CD4-positive, alpha-beta T cell (primary cell): ENCODE results near the gene TMEM40. TPM values are rescaled to one million over a fixed set of nuclear protein-coding genes. Genes with fewer than 3 reads are reported as not detected.
"Not testable (repeated sequence)": the region's sequence is repeated elsewhere in the genome, so short reads cannot be mapped to it uniquely, and the experiment has no call there.

Experiments used
- ATAC-seq: fragments of 200-7000 bp; cut with Tn5 transposase; one replicate; pipeline ENCODE4 v1.10.0; 2022; ENCODE audit warnings: mild to moderate bottlenecking; ENCODE audit not compliant: poor library complexity
- CTCF ChIA-PET: fragments of 350-600 bp; sonication (Branson Sonifier 250); formaldehyde crosslinking; loops from one replicate; lab custom pipeline; 2021; ENCODE audit warnings: antibody characterized with exemption, inconsistent platforms; lab: Charles Lee
- POLR2A ChIA-PET: fragments of 350-600 bp; sonication (Branson Sonifier 250); formaldehyde crosslinking; loops from one replicate; lab custom pipeline; 2021; ENCODE audit warnings: antibody characterized with exemption, inconsistent platforms; lab: Charles Lee
- DNase-seq, 14 experiments: peaks; one replicate each; pipeline ENCODE4 v3.0.0-alpha.2; 2013 to 2020; ENCODE audit warnings: mixed read lengths in 2 of 14
- H3K27ac ChIP-seq, 2 donors: one replicate each; pipeline versions ENCODE4 v1.5.1 to v1.7.0; 2013; ENCODE audit warnings: low read length in 2 of 2, low read depth in 1 of 2, mild to moderate bottlenecking in 1 of 2
- H3K27me3 ChIP-seq, 2 experiments: 1 replicate in 1 of 2; 2 replicates in 1 of 2; pipeline versions ENCODE4 v1.6.1 to v1.7.0; 2013; ENCODE audit warnings: low read length in 2 of 2, control low read depth in 1 of 2, mild to moderate bottlenecking in 1 of 2, moderate library complexity in 1 of 2; ENCODE audit not compliant: insufficient read depth in 2 of 2, control insufficient read depth in 1 of 2
- H3K36me3 ChIP-seq: one replicate; pipeline ENCODE4 v1.6.1; 2013; ENCODE audit warnings: low read length, control low read depth; ENCODE audit not compliant: insufficient read depth
- H3K4me1 ChIP-seq: one replicate; pipeline ENCODE4 v1.6.1; 2013; ENCODE audit warnings: low read length, control low read depth; ENCODE audit not compliant: insufficient read depth
- H3K4me3 ChIP-seq: one replicate; pipeline ENCODE4 v1.5.1; 2013; ENCODE audit warnings: mild to moderate bottlenecking, low read length, moderate library complexity
- H3K9me3 ChIP-seq, 2 experiments: 1 replicate in 1 of 2; 2 replicates in 1 of 2; pipeline versions ENCODE4 v1.6.1 to v1.7.0; 2013; ENCODE audit warnings: low read length in 2 of 2, mild to moderate bottlenecking in 2 of 2, control low read depth in 1 of 2, moderate library complexity in 1 of 2; ENCODE audit not compliant: control insufficient read depth in 1 of 2, insufficient read depth in 1 of 2
- H3K27ac Mint-ChIP-seq: one replicate; pipeline ENCODE4 v1.8.0; 2020; ENCODE audit warnings: mixed read lengths
- H3K27me3 Mint-ChIP-seq: one replicate; pipeline ENCODE4 v1.8.0; 2021; ENCODE audit warnings: mixed read lengths
- H3K36me3 Mint-ChIP-seq: one replicate; pipeline ENCODE4 v1.8.0; 2021; ENCODE audit warnings: low read depth, mixed read lengths
- H3K4me1 Mint-ChIP-seq: one replicate; pipeline ENCODE4 v1.8.0; 2021; ENCODE audit warnings: low read depth, mixed read lengths
- H3K4me3 Mint-ChIP-seq: one replicate; pipeline ENCODE4 v1.8.0; 2020; ENCODE audit warnings: mild to moderate bottlenecking, mixed read lengths
- H3K9me3 Mint-ChIP-seq: one replicate; pipeline ENCODE4 v1.8.0; 2020; ENCODE audit warnings: mixed read lengths
- intact Hi-C, 2 experiments: fragments of 100-400 bp; cut with DNase I in 1 of 2; cut with micrococcal nuclease in 1 of 2; formaldehyde crosslinking; loops; one replicate each; pipeline versions ENCODE4 v1.15.1 to v1.9.0; 2023 to 2025; cut with DNase I, micrococcal nuclease
- total RNA-seq, 174 experiments: library from RNA in 2 of 174; stranded (reverse) in 2 of 174; gene quantifications; one replicate each; pipeline ENCODE4 v1.2.3 and lab custom pipeline; 2021 to 2026
- TF ChIP-seq, protein P1 (sequence below): fragments of 200-600 bp; IDR thresholded peaks from one replicate; pipeline ENCODE4 v1.8.0; 2022; ENCODE audit warnings: antibody characterized with exemption, mild to moderate bottlenecking

Gene TMEM40
- total RNA-seq, 2 experiments from 2014 or later, result not detected

DNA sequence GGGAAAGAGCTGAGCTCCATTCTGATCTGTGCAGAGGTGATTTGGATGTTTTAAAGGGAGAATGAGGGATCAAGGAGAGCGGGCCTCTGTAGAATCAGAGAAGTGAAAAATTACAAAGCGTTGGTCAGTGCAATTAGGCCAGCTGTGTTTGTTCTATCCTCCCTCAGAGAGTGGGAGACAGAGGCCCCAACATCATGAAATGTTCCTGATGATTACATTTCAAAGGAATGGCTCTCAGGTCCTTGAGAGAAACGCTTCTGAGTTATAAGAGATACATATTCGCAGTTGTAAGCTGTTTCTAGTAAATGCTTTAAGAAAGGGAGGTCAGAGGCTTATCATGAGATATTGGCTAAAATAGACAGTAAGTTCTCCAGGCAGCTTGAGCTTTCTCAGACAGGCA lies 21.7 kb upstream of the TMEM40 start:
- H3K4me3 ChIP-seq, result no peak overlapping the region
- H3K9me3 ChIP-seq, result no peaks in the 10 kb centered on the region
- Mint-ChIP-seq H3K4me1 (no peaks in the 10 kb centered on the region), H3K27me3 (peaks cover 49% of the 10 kb centered on the region), H3K4me3 (no peak overlapping the region), H3K27ac (no peak overlapping the region), H3K36me3 (no peaks in the 10 kb centered on the region), H3K9me3 (no peaks in the 10 kb centered on the region)
- ATAC-seq (no peak), DNase-seq (no peak)
- ChIA-PET POLR2A (no interaction called here), CTCF (interaction anchor here (1.0 kb wide), 1 partner anchor 19 kb away, joined by 3 read pairs; no protein-coding TSS in a partner anchor)
- no peaks in the 10 kb centered on the region for H3K4me1 ChIP-seq
- TF ChIP-seq, protein P1, sequence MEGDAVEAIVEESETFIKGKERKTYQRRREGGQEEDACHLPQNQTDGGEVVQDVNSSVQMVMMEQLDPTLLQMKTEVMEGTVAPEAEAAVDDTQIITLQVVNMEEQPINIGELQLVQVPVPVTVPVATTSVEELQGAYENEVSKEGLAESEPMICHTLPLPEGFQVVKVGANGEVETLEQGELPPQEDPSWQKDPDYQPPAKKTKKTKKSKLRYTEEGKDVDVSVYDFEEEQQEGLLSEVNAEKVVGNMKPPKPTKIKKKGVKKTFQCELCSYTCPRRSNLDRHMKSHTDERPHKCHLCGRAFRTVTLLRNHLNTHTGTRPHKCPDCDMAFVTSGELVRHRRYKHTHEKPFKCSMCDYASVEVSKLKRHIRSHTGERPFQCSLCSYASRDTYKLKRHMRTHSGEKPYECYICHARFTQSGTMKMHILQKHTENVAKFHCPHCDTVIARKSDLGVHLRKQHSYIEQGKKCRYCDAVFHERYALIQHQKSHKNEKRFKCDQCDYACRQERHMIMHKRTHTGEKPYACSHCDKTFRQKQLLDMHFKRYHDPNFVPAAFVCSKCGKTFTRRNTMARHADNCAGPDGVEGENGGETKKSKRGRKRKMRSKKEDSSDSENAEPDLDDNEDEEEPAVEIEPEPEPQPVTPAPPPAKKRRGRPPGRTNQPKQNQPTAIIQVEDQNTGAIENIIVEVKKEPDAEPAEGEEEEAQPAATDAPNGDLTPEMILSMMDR, result no peak
- H3K36me3 ChIP-seq, result no peaks in the 10 kb centered on the region
- intact Hi-C loops, result no loop called here
- no peaks in the 10 kb centered on the region for H3K27me3 ChIP-seq
- H3K27ac ChIP-seq, result no peak overlapping the region

DNA sequence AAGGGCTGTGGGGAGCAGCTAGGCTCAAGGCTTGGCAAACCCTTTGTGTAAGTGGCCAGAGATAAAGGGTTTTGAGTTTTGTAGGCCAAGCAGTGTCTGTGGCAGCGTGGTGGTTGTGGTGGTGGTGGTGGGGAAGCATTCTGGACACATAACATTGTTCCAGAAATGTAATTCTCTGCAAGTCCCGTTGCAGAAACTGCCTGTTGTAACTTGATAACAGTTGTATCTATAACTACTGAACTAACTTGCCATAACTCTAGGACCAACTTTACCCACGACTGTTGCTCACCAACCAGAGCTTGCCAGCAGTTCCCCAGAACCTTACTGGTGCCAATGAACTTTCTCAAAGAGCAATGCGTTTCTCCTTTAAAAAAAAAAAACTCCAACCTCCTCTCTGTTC lies 18.1 kb upstream of the TMEM40 start:
- ChIA-PET CTCF (no interaction called here), POLR2A (no interaction called here)
- H3K9me3 ChIP-seq, result no peaks in the 10 kb centered on the region
- no peak overlapping the region for H3K4me3 ChIP-seq
- ATAC-seq, result no peak
- TF ChIP-seq, protein P1, result no peak
- H3K27me3 ChIP-seq, result no peaks in the 10 kb centered on the region
- peaks cover 7% of the 10 kb centered on the region for H3K4me1 Mint-ChIP-seq
- H3K27ac ChIP-seq, result no peak overlapping the region
- no peaks in the 10 kb centered on the region for H3K36me3 ChIP-seq
- no peaks in the 10 kb centered on the region for H3K4me1 ChIP-seq
- H3K27me3 Mint-ChIP-seq, result peaks cover 24% of the 10 kb centered on the region
- no peak overlapping the region for H3K4me3 Mint-ChIP-seq
- H3K9me3 Mint-ChIP-seq, result no peaks in the 10 kb centered on the region
- no peak for DNase-seq
- intact Hi-C loops, result no loop called here
- no peak overlapping the region for H3K27ac Mint-ChIP-seq
- H3K36me3 Mint-ChIP-seq, result no peaks in the 10 kb centered on the region

DNA sequence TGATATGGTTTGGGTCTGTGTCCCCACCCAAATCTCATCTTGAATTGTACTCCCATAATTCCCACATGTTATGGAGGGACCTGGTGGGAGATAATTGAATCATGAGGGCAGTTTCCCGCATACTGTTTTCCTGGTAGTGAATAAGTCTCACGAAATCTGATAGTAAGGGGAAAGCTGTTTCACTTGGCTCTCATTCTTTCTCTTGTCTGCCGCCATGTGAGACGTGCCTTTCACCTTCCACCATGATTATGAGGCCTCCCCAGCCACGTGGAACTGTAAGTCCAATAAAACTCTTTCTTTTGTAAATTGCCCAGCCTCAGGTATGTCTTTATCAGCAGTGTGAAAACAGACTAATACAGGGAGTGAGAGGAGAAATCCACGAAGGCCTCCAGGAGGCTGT lies 16.9 kb upstream of the TMEM40 start:
- H3K36me3 Mint-ChIP-seq, H3K9me3 Mint-ChIP-seq, H3K9me3 ChIP-seq, H3K36me3 ChIP-seq, H3K4me3 ChIP-seq, POLR2A ChIA-PET, H3K4me3 Mint-ChIP-seq, intact Hi-C loops, ATAC-seq, H3K27me3 ChIP-seq, H3K27ac ChIP-seq, DNase-seq, H3K4me1 ChIP-seq, H3K4me1 Mint-ChIP-seq, H3K27ac Mint-ChIP-seq: not testable (repeated sequence)
- CTCF ChIA-PET, result interaction anchor here (1.3 kb wide), 1 partner anchor 20 kb away, joined by 3 read pairs; the partner anchor contains the start of gene CAND2
- H3K27me3 Mint-ChIP-seq, result peaks cover 19% of the 10 kb centered on the region

DNA sequence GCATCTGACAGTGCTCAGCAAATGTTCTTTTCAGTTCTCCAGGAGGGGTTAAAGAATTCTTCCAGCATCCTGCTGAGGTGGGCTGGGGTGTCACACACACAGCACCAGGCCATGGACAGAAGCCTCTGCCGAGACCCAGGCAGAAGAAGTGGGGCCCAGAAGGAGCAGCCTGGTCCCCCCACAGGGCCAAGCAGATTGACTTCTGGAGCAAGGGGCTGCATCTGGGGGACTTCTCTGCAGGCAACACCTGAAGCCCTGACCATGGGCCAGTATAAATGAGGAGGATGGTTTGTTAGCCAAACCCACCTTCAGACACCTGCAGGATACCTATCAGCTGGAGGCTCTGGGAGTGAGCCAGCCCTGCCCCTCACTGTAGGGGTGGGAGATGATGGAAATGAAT lies 16.2 kb upstream of the TMEM40 start:
- no peak overlapping the region for H3K4me3 ChIP-seq
- no peaks in the 10 kb centered on the region for H3K36me3 Mint-ChIP-seq
- TF ChIP-seq, protein P1, result no peak
- no peak for DNase-seq
- H3K27ac Mint-ChIP-seq, result no peak overlapping the region
- H3K4me1 Mint-ChIP-seq, result peaks cover 7% of the 10 kb centered on the region
- no peak for ATAC-seq
- no peaks in the 10 kb centered on the region for H3K9me3 Mint-ChIP-seq
- H3K27me3 Mint-ChIP-seq, result peaks cover 12% of the 10 kb centered on the region
- CTCF ChIA-PET, result interaction anchor here (1.3 kb wide), 1 partner anchor 21 kb away, joined by 3 read pairs; the partner anchor contains the start of gene CAND2
- no peaks in the 10 kb centered on the region for H3K9me3 ChIP-seq
- no peaks in the 10 kb centered on the region for H3K36me3 ChIP-seq
- no peak overlapping the region for H3K4me3 Mint-ChIP-seq
- intact Hi-C loops, result no loop called here
- POLR2A ChIA-PET, result no interaction called here
- H3K4me1 ChIP-seq, result no peaks in the 10 kb centered on the region
- H3K27ac ChIP-seq, result no peak overlapping the region
- H3K27me3 ChIP-seq, result no peaks in the 10 kb centered on the region
